Nephron (organoid): ENCODE measurements around the gene NHS.

ENCODE experiments used
- H3K27ac Mint-ChIP-seq, 3 experiments: 2 replicates each; pipeline ENCODE4 v1.8.0; 2020; ENCODE audit warnings: mixed read lengths in 3 of 3, mild to moderate bottlenecking in 2 of 3, moderate library complexity in 1 of 3
- H3K27me3 Mint-ChIP-seq: 2 replicates; pipeline ENCODE4 v1.8.0; 2021; ENCODE audit warnings: low read depth, mild to moderate bottlenecking, moderate library complexity, mixed read lengths
- H3K36me3 Mint-ChIP-seq: 2 replicates; pipeline ENCODE4 v1.8.0; 2020; ENCODE audit warnings: low read depth, mixed read lengths
- H3K4me1 Mint-ChIP-seq: 2 replicates; pipeline ENCODE4 v1.8.0; 2020; ENCODE audit warnings: mixed read lengths
- H3K4me3 Mint-ChIP-seq, 3 experiments: 2 replicates each; pipeline ENCODE4 v1.8.0; 2020; ENCODE audit warnings: mild to moderate bottlenecking in 3 of 3, mixed read lengths in 3 of 3, moderate library complexity in 2 of 3
- H3K9me3 Mint-ChIP-seq: 2 replicates; pipeline ENCODE4 v1.8.0; 2020; ENCODE audit warnings: mixed read lengths
- TF ChIP-seq, protein P1 (sequence below), 3 experiments: fragments of 200-600 bp; sonication (generic); IDR thresholded peaks; one replicate each; pipeline ENCODE4 v1.5.0; 2021; ENCODE audit warnings: antibody characterized with exemption in 3 of 3; ENCODE audit not compliant: unreplicated experiment in 3 of 3

Gene NHS

GRCh38 chrX:17550011-17550410 is 175.0 kb downstream of the NHS start:
- Mint-ChIP-seq H3K27ac (peak overlapping the region; percentile 43 to 77 (median 65)), H3K9me3 (no peaks in the 10 kb centered on the region), H3K4me1 (peaks cover 86% of the 10 kb centered on the region), H3K27me3 (peaks cover 3% of the 10 kb centered on the region), H3K4me3 (no peak overlapping the region), H3K36me3 (no peaks in the 10 kb centered on the region)
- TF ChIP-seq, protein P1, sequence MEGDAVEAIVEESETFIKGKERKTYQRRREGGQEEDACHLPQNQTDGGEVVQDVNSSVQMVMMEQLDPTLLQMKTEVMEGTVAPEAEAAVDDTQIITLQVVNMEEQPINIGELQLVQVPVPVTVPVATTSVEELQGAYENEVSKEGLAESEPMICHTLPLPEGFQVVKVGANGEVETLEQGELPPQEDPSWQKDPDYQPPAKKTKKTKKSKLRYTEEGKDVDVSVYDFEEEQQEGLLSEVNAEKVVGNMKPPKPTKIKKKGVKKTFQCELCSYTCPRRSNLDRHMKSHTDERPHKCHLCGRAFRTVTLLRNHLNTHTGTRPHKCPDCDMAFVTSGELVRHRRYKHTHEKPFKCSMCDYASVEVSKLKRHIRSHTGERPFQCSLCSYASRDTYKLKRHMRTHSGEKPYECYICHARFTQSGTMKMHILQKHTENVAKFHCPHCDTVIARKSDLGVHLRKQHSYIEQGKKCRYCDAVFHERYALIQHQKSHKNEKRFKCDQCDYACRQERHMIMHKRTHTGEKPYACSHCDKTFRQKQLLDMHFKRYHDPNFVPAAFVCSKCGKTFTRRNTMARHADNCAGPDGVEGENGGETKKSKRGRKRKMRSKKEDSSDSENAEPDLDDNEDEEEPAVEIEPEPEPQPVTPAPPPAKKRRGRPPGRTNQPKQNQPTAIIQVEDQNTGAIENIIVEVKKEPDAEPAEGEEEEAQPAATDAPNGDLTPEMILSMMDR (IDR thresholded peaks at IDR 0.05; ENCODE audit: unreplicated experiment in 3 of 3) = no peak

- Mint-ChIP-seq H3K4me1 (peaks cover 90% of the 10 kb centered on the region), H3K4me3 (no peak overlapping the region), H3K27me3 (peaks cover 3% of the 10 kb centered on the region), H3K36me3 (no peaks in the 10 kb centered on the region), H3K27ac (peak overlapping the region; percentile 39 to 93 (median 43)), H3K9me3 (no peaks in the 10 kb centered on the region)
- TF ChIP-seq, protein P1 (IDR thresholded peaks at IDR 0.05; ENCODE audit: unreplicated experiment in 3 of 3) = no peak
Observed at GRCh38 chrX:17552044-17552650, 177.1 kb downstream of the NHS start.

- H3K27me3 Mint-ChIP-seq = peaks cover 3% of the 10 kb centered on the region
- no peaks in the 10 kb centered on the region for H3K36me3 Mint-ChIP-seq
- H3K27ac Mint-ChIP-seq = peak overlapping the region; percentile 82 to 93 (median 87)
- no peaks in the 10 kb centered on the region for H3K9me3 Mint-ChIP-seq
- peak overlapping the region in 1 of 3 experiments; percentile 1 for H3K4me3 Mint-ChIP-seq
- H3K4me1 Mint-ChIP-seq = peaks cover 87% of the 10 kb centered on the region
- TF ChIP-seq, protein P1 (IDR thresholded peaks at IDR 0.05; ENCODE audit: unreplicated experiment in 3 of 3) = no peak
Observed at GRCh38 chrX:17553469-17553868, 178.5 kb downstream of the NHS start.

DNA sequence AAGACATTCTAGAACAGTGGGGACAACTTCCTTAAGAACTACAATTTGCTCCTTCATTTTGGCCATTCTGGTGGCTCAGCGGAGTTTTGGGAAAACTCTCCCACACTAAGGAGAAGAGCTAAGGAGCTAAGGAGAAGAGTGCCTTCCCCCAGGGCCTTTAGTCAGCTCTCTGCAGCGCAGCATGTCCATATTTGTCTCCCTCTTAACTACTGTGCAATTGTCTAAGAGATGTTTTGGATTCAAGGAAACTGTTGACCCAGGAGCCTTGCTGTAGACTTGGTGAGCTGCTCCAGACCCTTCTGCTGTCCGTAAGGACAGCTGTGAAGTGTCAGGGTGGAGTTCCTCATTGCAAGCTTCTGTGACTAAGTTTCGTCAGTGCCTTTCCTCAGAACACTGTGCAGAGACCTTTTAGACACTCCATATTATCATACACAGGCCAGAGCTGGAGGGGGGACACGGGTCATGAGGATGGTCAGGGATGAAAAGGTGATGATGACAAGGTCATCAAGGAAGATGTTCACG is 179.0 kb downstream of the NHS start:
- H3K36me3 Mint-ChIP-seq = no peaks in the 10 kb centered on the region
- no peak overlapping the region for H3K4me3 Mint-ChIP-seq
- TF ChIP-seq, protein P1 (IDR thresholded peaks at IDR 0.05; ENCODE audit: unreplicated experiment in 3 of 3) = no peak
- peak overlapping the region; percentile 82 to 93 (median 87) for H3K27ac Mint-ChIP-seq
- peaks cover 87% of the 10 kb centered on the region for H3K4me1 Mint-ChIP-seq
- H3K27me3 Mint-ChIP-seq = peaks cover 3% of the 10 kb centered on the region
- H3K9me3 Mint-ChIP-seq = no peaks in the 10 kb centered on the region

DNA sequence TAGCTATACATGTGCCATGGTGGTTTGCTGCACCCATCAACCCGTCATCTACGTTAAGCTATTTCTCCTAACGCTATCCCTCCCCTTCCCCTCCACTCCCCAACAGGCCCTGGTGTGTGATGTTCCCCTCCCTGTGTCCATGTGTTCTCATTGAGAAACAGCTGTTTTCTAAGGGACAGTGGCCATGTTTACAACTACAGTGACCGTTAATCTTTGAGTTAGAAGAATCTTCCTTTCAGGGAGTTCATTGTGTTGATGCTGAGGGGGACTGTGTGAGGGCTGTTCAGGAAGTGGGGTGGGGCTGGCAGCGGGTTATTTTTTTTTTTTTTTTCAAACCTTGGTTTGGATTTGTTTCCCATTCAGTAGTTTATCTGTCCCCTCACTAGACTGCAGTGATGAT is 179.9 kb downstream of the NHS start:
- Mint-ChIP-seq H3K27ac (peak overlapping the region; percentile 69 to 93 (median 93)), H3K36me3 (no peaks in the 10 kb centered on the region), H3K9me3 (no peaks in the 10 kb centered on the region), H3K4me3 (no peak overlapping the region), H3K4me1 (peaks cover 87% of the 10 kb centered on the region), H3K27me3 (no peaks in the 10 kb centered on the region)
- TF ChIP-seq, protein P1 (IDR thresholded peaks at IDR 0.05; ENCODE audit: unreplicated experiment in 3 of 3) = no peak

- Mint-ChIP-seq H3K27ac (peak overlapping the region; percentile 80 to 93 (median 93)), H3K4me1 (peaks cover 89% of the 10 kb centered on the region), H3K36me3 (no peaks in the 10 kb centered on the region)
Observed at GRCh38 chrX:17555846-17556245, 180.8 kb downstream of the NHS start.

More at GRCh38 chrX:17555846-17556245, 180.8 kb downstream of the NHS start:
- no peaks in the 10 kb centered on the region for H3K27me3 Mint-ChIP-seq
- peak overlapping the region in 1 of 3 experiments; percentile 35 for H3K4me3 Mint-ChIP-seq
- TF ChIP-seq, protein P1 (IDR thresholded peaks at IDR 0.05; ENCODE audit: unreplicated experiment in 3 of 3) = no peak
- no peaks in the 10 kb centered on the region for H3K9me3 Mint-ChIP-seq
